Measurements from ENCODE around the gene MALT1. TPM values are rescaled to one million over a fixed set of nuclear protein-coding genes. Genes with fewer than 3 reads are reported as not detected.

MALT1 gene
- polyA plus RNA-seq, 1 donor from 2014 or later, result 40.5 TPM

DNA sequence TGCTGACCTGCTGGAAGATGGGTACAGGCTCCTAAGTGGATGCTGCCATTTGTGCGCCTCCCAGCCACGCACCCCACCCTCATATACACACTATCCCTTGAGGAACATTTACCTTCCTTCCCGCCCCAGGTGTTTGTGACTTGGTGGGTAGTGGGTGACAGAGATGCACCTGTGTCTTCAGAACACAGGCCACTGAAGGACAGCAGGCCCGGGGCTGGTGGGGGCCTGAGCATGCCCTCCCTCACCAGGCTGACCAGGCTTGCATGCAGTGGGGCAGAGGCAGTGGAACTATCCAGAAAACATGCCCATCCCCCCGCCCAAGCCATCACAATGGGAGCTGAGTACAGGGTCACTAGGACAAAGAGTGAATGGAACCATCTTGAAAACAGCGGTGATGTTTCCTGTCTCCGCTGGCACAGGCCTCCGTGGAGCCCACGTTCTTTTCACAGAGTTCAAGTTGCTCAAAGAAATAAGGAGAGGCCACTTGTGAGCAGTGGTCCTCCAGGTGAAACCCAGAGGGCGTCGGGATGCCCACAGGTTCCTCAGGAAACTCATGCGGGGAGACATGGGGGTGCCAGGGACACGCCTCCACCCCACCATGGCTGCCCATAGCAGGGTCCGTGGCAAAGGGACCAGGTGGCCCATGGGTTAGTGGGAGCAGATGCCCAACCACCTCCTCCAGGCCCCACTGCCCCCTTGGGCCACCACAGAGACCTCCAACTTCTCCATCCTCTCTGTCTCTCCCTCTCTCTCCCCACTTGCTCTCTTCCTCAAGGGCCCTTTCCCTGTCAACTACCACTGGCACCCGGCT is 90.9 kb downstream of the MALT1 start:
- no peak overlapping the region for H3K4me3 ChIP-seq (ENCODE audit: low read length)
- H4K20me1 ChIP-seq (ENCODE audit: insufficient read depth), result no peaks in the 10 kb centered on the region
- H3K27me3 ChIP-seq (ENCODE audit: insufficient read depth, low read depth, low read length), result no peaks in the 10 kb centered on the region
- H3K4me2 ChIP-seq (ENCODE audit: low read length), result no peak overlapping the region
- H3K9me3 ChIP-seq (ENCODE audit: low read length), result no peaks in the 10 kb centered on the region
- no peaks in the 10 kb centered on the region for H3F3A ChIP-seq (ENCODE audit: insufficient read depth, low read length, poor library complexity, severe bottlenecking)
- H3K79me2 ChIP-seq (replicated peaks; ENCODE audit: insufficient read depth, low read length), result no peaks in the 10 kb centered on the region
- no peak overlapping the region for H2AFZ ChIP-seq (ENCODE audit: low read depth, low read length)
- H3K9ac ChIP-seq (ENCODE audit: low read length), result no peak overlapping the region
- H3K9me2 ChIP-seq (ENCODE audit: insufficient read depth, low read length), result no peaks in the 10 kb centered on the region
- TF ChIP-seq EP300 (conservative IDR thresholded peaks at IDR 0.05; ENCODE audit: poor library complexity, severe bottlenecking) (no peak), TAF1 (IDR thresholded peaks at IDR 0.05; ENCODE audit: low read depth) (no peak), RAD21 (conservative IDR thresholded peaks at IDR 0.05) (no peak), SMC3 (conservative IDR thresholded peaks at IDR 0.05; ENCODE audit: poor library complexity) (no peak), POLR2AphosphoS5 (IDR thresholded peaks at IDR 0.05) (no peak), REST (IDR thresholded peaks at IDR 0.05; ENCODE audit: borderline replicate concordance) (no peak), EZH2 (IDR thresholded peaks at IDR 0.05; ENCODE audit: borderline replicate concordance, insufficient read depth, low read length, poor library complexity, severe bottlenecking) (no peak), MXI1 (conservative IDR thresholded peaks at IDR 0.05; ENCODE audit: poor library complexity, severe bottlenecking) (no peak)
- TF ChIP-seq, protein P1, sequence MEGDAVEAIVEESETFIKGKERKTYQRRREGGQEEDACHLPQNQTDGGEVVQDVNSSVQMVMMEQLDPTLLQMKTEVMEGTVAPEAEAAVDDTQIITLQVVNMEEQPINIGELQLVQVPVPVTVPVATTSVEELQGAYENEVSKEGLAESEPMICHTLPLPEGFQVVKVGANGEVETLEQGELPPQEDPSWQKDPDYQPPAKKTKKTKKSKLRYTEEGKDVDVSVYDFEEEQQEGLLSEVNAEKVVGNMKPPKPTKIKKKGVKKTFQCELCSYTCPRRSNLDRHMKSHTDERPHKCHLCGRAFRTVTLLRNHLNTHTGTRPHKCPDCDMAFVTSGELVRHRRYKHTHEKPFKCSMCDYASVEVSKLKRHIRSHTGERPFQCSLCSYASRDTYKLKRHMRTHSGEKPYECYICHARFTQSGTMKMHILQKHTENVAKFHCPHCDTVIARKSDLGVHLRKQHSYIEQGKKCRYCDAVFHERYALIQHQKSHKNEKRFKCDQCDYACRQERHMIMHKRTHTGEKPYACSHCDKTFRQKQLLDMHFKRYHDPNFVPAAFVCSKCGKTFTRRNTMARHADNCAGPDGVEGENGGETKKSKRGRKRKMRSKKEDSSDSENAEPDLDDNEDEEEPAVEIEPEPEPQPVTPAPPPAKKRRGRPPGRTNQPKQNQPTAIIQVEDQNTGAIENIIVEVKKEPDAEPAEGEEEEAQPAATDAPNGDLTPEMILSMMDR (IDR thresholded peaks at IDR 0.05; ENCODE audit: poor library complexity, severe bottlenecking), result no peak
- no peaks in the 10 kb centered on the region for H3K36me3 ChIP-seq (ENCODE audit: insufficient read depth, low read length)
- H3K27ac ChIP-seq (ENCODE audit: low read length), result no peak overlapping the region

DNA sequence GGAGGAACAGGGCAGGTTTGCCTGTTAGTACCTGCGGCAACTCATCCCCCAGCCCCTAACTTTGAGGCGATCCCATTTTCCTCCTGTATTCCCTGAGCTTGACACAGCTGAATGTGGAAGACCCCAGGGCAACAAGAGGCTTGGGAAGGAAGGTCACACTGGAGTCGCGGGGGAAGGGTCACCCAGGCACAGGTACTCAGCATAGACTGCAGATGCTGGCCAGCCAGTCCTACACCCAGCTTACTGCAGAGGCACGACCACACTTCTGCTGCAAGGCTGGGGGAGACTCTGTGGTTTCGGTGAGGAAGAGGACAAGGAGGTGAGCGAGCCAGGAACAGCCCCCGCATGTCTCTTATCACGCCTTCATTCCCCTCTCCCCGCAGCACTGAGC is 91.5 kb downstream of the MALT1 start:
- H3F3A ChIP-seq (ENCODE audit: insufficient read depth, low read length, poor library complexity, severe bottlenecking), result no peaks in the 10 kb centered on the region
- H3K36me3 ChIP-seq (ENCODE audit: insufficient read depth, low read length), result no peaks in the 10 kb centered on the region
- no peaks in the 10 kb centered on the region for H3K9me2 ChIP-seq (ENCODE audit: insufficient read depth, low read length)
- no peak overlapping the region for H3K9ac ChIP-seq (ENCODE audit: low read length)
- no peak overlapping the region for H3K27ac ChIP-seq (ENCODE audit: low read length)
- H3K27me3 ChIP-seq (ENCODE audit: insufficient read depth, low read depth, low read length), result no peaks in the 10 kb centered on the region
- no peak overlapping the region for H3K4me2 ChIP-seq (ENCODE audit: low read length)
- no peak overlapping the region for H2AFZ ChIP-seq (ENCODE audit: low read depth, low read length)
- H3K9me3 ChIP-seq (ENCODE audit: low read length), result no peaks in the 10 kb centered on the region
- no peaks in the 10 kb centered on the region for H3K79me2 ChIP-seq (replicated peaks; ENCODE audit: insufficient read depth, low read length)
- H3K4me3 ChIP-seq (ENCODE audit: low read length), result no peak overlapping the region
- no peaks in the 10 kb centered on the region for H4K20me1 ChIP-seq (ENCODE audit: insufficient read depth)
- TF ChIP-seq RAD21 (conservative IDR thresholded peaks at IDR 0.05) (no peak), TAF1 (IDR thresholded peaks at IDR 0.05; ENCODE audit: low read depth) (no peak), EZH2 (IDR thresholded peaks at IDR 0.05; ENCODE audit: borderline replicate concordance, insufficient read depth, low read length, poor library complexity, severe bottlenecking) (no peak), REST (IDR thresholded peaks at IDR 0.05; ENCODE audit: borderline replicate concordance) (no peak)
